Colonic mucosa (tissue), 4 donors: ENCODE measurements around the gene INPP5E. TPM values are rescaled to one million over a fixed set of nuclear protein-coding genes. Genes with fewer than 3 reads are reported as not detected.

Experiments
- DNase-seq: peaks from one replicate; pipeline ENCODE4 v3.0.0-alpha.2; 2020
- H3K27ac ChIP-seq: fragments of 200-600 bp; one replicate; pipeline ENCODE4 v1.8.0; 2021
- H3K27me3 ChIP-seq: fragments of 200-600 bp; one replicate; pipeline ENCODE4 v1.8.0; 2021
- H3K36me3 ChIP-seq: fragments of 200-600 bp; one replicate; pipeline ENCODE4 v1.8.0; 2021
- H3K4me1 ChIP-seq: fragments of 200-600 bp; one replicate; pipeline ENCODE4 v1.8.0; 2021; ENCODE audit warnings: mild to moderate bottlenecking
- H3K4me3 ChIP-seq: fragments of 200-600 bp; one replicate; pipeline ENCODE4 v1.8.0; 2021
- H3K9ac ChIP-seq, 2 donors: one replicate each; pipeline ENCODE4 v1.7.0; 2013; ENCODE audit warnings: control low read depth in 2 of 2, low read depth in 2 of 2, low read length in 2 of 2
- H3K9me3 ChIP-seq: fragments of 200-600 bp; one replicate; pipeline ENCODE4 v1.8.0; 2021
- intact Hi-C: fragments of 100-400 bp; cut with DNase I; formaldehyde crosslinking; loops from one replicate; pipeline ENCODE4 v1.14.1; 2022
- total RNA-seq, 2 donors: library from RNA; stranded (reverse); fragmentation: NEBNext Ultra II Directional in 1 of 2; extraction: Animal tissue kit (Norgen Biotek cat#: 25700) in 1 of 2; gene quantifications; one replicate each; pipeline ENCODE4 v1.2.1, GENCODE V29; 2021
- TF ChIP-seq, protein P1 (sequence below): fragments of 200-600 bp; IDR thresholded peaks from one replicate; pipeline ENCODE4 v1.8.0; 2022; ENCODE audit warnings: antibody characterized with exemption, mild to moderate bottlenecking
- donor health status: healthy.
- donor health status: DM: no; HTN: no; CAD: no.
- donor health status: DM: no; HTN: no; CAD: no.

The INPP5E gene
- total RNA-seq, 2 donors from 2014 or later: 8.3 to 12.1 TPM

DNA sequence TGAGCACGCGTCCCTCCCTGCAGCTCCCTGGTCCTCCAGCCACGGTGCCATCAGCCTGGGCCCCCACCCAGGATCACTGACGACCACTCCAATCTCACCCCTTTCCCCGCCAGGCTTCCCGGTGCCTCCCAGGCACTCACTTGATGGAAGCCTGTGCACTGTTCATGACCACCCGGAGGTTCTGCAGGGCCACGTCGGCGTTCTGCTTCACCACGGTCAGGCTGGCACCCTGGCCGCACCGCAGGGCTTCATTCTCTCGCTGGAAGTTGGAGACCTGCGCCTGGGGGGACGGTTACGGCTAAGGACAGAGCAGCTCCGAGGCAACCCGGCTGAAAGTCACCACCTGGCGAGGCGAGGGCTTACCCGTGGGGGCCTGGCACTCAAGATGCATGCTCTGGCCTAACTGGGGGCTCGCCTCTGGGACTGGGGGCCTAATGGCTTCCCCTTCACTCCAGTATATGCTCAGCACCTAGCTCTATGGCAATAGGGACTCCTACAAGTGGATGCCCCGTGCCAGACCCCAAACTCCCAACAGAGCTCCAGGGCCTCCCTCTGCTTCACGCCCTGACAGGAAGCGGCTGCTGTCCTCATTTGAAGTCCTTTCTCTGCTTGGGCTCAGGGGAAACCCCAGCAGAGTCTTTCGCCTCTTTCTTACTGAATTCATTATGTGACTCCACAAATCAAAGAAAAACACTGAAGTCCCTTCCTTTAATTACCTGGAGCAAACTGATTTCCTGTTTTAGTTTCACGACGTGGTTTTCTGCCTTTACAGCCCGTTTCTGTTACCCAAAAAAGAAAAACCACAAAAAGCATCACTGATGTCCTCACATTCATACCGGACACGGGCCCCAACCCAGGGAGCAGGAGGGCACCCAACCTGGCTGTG, 35.5 kb downstream of the INPP5E start:
- no peak overlapping the region for H3K27ac ChIP-seq

DNA sequence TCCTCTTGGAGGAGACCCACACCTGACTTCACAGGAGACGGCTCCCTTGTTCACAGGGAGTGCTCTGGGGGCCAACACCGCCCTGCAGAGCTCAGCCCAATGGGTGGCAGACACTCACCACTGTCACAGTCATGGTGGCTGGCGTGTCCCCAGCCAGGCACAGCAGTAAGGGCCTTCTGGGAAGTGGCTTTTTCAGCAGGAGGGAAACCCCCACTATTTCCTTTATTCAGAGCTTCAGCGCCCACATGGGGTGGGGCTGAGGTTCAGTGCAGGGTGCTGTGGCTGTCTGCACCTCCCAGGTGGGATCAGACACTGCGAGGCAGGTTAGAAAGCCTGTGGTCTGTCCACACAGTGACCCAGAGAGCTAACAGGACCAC, 36.1 kb downstream of the INPP5E start:
- Histone ChIP-seq H3K4me1 (peaks cover 4% of the 10 kb centered on the region), H3K27ac (no peak overlapping the region)
- DNase-seq: no peak

More for the DNA sequence above, 35.5 kb downstream of the INPP5E start:
- Histone ChIP-seq H3K9ac (no peak overlapping the region), H3K4me3 (no peak overlapping the region), H3K9me3 (no peaks in the 10 kb centered on the region), H3K27me3 (no peaks in the 10 kb centered on the region), H3K4me1 (peaks cover 4% of the 10 kb centered on the region), H3K36me3 (no peaks in the 10 kb centered on the region)
- intact Hi-C loops: loop anchor here (10.0 kb wide), 1 partner anchor 59 kb away; no protein-coding TSS in a partner anchor
- TF ChIP-seq, protein P1, sequence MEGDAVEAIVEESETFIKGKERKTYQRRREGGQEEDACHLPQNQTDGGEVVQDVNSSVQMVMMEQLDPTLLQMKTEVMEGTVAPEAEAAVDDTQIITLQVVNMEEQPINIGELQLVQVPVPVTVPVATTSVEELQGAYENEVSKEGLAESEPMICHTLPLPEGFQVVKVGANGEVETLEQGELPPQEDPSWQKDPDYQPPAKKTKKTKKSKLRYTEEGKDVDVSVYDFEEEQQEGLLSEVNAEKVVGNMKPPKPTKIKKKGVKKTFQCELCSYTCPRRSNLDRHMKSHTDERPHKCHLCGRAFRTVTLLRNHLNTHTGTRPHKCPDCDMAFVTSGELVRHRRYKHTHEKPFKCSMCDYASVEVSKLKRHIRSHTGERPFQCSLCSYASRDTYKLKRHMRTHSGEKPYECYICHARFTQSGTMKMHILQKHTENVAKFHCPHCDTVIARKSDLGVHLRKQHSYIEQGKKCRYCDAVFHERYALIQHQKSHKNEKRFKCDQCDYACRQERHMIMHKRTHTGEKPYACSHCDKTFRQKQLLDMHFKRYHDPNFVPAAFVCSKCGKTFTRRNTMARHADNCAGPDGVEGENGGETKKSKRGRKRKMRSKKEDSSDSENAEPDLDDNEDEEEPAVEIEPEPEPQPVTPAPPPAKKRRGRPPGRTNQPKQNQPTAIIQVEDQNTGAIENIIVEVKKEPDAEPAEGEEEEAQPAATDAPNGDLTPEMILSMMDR: no peak
- no peak for DNase-seq

DNA sequence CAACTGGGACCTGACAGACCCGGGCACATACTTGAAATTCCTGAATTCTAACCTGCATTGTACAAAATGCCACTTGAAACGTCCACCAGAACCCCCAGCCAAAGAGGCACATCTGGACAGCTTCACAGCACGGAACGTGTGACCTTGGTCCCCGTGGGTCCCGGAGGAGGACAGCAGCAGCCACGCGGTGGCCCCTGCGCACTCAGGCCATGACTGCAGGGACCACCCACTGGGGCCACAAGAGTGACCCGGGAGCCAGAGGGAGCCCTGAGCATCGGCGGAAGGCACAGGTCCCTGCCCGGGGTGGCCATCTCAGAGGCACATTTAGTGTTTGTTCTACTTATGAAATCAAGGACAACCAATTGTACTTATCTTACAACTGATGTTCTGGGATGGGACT, 37.6 kb downstream of the INPP5E start:
- H3K4me3 ChIP-seq: no peak overlapping the region
- H3K36me3 ChIP-seq: no peaks in the 10 kb centered on the region
- H3K9ac ChIP-seq: no peak overlapping the region
- TF ChIP-seq, protein P1: no peak
- H3K9me3 ChIP-seq: no peaks in the 10 kb centered on the region
- no peak for DNase-seq
- intact Hi-C loops: loop anchor here (10.0 kb wide), 1 partner anchor 57 kb away; no protein-coding TSS in a partner anchor
- peaks cover 4% of the 10 kb centered on the region for H3K4me1 ChIP-seq
- no peaks in the 10 kb centered on the region for H3K27me3 ChIP-seq
- no peak overlapping the region for H3K27ac ChIP-seq

More for the DNA sequence above, 36.1 kb downstream of the INPP5E start:
- Histone ChIP-seq H3K9ac (no peak overlapping the region), H3K4me3 (no peak overlapping the region), H3K36me3 (no peaks in the 10 kb centered on the region), H3K27me3 (no peaks in the 10 kb centered on the region), H3K9me3 (no peaks in the 10 kb centered on the region)
- TF ChIP-seq, protein P1: no peak
- intact Hi-C loops: loop anchor here (10.0 kb wide), 1 partner anchor 59 kb away; no protein-coding TSS in a partner anchor

DNA sequence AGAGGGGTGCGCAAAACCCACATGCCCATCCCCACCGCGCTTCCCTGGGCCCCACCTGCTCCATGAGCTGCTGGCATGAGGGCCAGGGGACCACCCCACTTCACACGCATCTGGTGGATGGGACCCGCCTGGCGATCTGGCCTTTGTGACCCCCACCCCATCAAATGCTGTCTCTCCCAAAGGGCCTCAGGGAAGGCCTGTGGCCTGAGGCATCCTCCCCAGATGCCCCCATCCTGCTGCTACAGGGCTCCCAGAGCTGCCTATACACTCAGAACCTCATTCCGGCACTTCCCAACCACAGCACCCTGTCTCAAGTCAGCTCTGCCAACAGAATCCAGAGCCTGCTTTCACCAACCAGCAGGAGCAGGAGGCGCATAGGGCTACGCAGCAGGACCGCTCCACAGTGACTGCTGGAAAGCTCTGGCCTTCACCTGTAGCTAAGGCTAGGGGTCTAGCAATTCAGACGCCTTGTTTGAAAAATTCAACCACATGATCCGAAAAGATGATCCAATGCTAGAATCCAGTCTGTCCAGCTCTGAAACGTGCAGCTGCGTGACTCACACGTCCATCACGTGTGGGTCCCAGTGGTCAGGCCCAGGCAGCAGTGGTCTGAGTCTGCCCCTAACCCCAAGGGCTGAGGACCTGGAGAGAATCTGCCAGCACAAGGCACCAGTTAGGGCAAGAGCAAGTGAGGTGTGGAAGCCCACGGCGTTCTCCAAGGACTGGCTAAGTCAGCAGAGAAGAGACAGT, 38.3 kb downstream of the INPP5E start:
- intact Hi-C loops: loop anchor here (10.0 kb wide), 1 partner anchor 57 kb away; no protein-coding TSS in a partner anchor
- DNase-seq: no peak
- Histone ChIP-seq H3K9ac (no peak overlapping the region), H3K9me3 (no peaks in the 10 kb centered on the region), H3K36me3 (no peaks in the 10 kb centered on the region), H3K4me1 (peaks cover 9% of the 10 kb centered on the region), H3K27ac (no peak overlapping the region), H3K27me3 (no peaks in the 10 kb centered on the region), H3K4me3 (no peak overlapping the region)
- TF ChIP-seq, protein P1: no peak

DNA sequence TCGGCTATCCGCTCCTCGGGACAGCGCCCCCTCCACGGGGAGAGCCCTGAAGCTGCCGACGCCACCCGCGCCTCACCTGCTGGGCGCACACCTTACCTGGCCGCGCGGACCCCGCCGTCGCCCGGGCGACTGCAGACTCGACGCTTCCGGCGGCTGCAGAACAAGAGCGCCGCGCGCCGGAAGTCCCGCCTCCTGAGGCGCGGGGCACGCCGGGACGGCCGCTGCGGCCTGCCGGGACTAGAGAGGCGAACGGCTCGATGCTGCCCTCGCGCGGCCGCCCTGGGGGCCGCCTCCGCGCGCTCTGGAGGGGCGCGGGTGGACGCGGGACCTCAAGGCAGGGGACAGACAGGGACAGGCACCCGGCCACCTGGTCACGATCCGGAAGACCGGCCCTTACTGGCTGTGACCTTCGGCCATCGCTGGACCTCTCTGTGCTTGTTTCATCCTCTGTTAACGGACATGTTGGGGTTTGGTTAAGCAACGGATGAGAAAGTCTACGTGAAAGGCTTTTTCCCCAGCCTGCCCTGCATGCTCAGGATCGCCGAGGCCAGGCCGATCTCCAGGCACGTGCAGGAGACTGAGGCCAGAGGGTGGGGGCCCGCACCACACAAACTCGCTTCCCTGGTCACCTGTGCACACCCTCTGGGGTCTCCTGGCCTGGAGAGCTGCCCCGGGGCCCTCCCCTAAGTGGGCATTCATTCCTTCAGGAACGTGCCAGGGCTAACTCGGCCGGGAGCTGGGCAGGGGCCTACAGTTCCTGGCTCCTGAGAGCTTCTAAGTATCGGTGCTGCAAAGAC, 39.4 kb downstream of the INPP5E start, which contains the start of gene SNAPC4:
Gene SNAPC4, minus strand, starts transcription at position 133 of the 797 bp plus-strand sequence. CDS start 1,742 bp downstream, outside the sequence.
- no peak within 1 kb of the TSS for H3K27ac ChIP-seq

More for the DNA sequence above, 39.4 kb downstream of the INPP5E start, which contains the start of gene SNAPC4:
- H3K27me3 ChIP-seq: no peaks in the 10 kb centered on the region
- H3K4me1 ChIP-seq: peaks cover 16% of the 10 kb centered on the region
- H3K4me3 ChIP-seq: peak within 1 kb of the TSS; percentile 97
- TF ChIP-seq, protein P1: peak; percentile 97
- H3K9ac ChIP-seq: peak within 1 kb of the TSS; percentile 80 to 88
- intact Hi-C loops: loop anchor here (10.0 kb wide), 1 partner anchor 55 kb away; no protein-coding TSS in a partner anchor
- no peaks in the 10 kb centered on the region for H3K36me3 ChIP-seq
- H3K9me3 ChIP-seq: no peaks in the 10 kb centered on the region
- DNase-seq: peak; percentile 87
